NCI-H345 treated with DMSO at 0.1 percent for 48 hours (cell line): Measurements from ENCODE around the gene ZSCAN10.
"Not testable (repeated sequence)": the region's sequence is repeated elsewhere in the genome, so short reads cannot be mapped to it uniquely, and the experiment has no call there.

Experiments
- DNase-seq: peaks from one replicate; lab custom pipeline; 2025; ENCODE audit not compliant: unreplicated experiment; lab: John Stamatoyannopoulos, UW

Gene ZSCAN10

DNA sequence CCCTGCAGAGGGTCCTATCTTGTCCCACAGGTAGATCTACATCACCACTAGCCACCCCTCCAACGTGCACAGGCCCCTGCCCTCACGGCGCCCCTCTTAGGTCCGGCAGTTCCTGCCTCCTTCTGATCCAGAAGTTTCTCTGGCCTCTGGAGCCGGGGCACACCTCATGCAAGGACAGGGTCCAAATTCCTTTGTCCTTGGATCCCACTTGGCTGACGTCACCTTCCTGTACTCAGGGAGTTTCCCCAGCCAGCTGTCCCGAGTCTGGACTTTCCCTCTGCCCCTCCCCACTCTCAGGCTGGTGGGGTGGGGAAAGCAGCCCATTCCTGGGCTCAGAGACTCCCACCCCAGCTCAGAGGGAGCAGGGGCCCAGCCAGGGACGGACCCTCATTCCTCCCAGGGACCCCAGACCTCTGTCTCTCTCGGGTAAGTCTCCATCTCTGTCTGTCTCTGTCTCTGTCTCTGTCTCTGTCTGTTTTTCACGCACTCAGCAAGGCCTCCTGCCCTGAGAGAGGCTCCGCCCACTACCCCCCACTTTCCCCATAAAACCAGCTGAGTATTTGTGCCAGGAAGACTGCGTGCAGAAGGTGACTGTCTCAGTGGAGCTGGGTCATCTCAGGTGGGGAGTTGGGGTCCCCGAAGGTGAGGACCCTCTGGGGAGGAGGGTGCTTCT lies 33.9 kb downstream of the ZSCAN10 start, which contains the start of gene IL32:
TSS of gene IL32 (plus strand) at position 572 of the 673 bp plus-strand sequence. CDS start 172 bp downstream, outside the sequence.
- DNase-seq = no peak

DNA sequence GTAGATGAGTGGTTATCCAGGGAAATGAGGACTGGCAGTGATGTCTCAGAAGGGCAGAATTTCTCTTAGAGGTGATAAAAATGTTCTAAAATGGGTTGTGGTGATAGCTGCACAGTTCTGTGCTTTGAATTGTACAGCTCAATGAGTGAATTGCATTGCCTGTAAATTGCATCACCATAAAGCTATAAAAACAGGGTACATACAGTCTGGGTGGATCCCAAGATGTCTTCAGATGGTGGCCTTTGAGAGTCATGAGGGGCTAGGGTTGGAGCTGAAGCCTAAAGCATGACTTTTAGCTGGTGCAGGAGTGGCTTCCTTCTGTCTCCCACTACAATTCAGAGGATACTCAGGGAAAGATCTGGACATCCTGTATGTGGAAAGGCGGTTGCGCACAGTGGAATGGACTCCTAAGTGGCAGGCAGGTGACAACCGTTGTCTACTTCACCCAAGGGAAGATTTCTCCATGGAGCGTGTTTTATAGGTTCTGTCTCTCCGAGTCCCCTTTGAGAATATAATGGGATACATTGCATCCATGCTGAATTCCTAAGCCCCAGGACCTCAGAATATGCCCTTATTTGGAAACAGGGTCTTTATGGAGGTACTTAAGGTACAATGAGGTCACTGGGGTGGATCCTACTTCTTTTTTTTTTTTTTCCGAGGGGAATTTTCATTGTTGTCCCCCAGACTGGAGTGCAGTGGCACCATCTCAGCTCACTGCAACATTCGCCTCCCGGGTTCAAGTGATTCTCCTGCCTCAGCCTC lies 35.3 kb downstream of the ZSCAN10 start:
- DNase-seq = no peak

DNA sequence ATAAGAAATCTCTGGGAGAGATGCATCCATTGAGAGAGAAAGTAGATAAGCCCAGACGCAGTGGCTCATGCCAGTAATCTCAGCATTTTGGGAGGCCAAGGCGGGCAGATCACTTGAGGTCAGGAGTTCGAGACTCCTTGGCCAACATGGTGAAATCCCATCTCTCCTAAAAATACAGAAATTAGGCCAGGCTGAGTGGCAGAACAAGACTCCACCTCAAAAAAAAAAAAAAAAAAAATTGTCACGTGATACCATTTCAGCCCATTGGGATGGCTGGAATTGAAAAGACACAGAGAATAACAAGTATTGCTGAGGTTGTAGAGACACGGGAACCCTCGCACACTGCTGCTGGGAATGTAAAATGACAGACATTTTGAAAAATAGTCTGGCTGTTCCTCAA lies 36.5 kb downstream of the ZSCAN10 start:
- no peak for DNase-seq

DNA sequence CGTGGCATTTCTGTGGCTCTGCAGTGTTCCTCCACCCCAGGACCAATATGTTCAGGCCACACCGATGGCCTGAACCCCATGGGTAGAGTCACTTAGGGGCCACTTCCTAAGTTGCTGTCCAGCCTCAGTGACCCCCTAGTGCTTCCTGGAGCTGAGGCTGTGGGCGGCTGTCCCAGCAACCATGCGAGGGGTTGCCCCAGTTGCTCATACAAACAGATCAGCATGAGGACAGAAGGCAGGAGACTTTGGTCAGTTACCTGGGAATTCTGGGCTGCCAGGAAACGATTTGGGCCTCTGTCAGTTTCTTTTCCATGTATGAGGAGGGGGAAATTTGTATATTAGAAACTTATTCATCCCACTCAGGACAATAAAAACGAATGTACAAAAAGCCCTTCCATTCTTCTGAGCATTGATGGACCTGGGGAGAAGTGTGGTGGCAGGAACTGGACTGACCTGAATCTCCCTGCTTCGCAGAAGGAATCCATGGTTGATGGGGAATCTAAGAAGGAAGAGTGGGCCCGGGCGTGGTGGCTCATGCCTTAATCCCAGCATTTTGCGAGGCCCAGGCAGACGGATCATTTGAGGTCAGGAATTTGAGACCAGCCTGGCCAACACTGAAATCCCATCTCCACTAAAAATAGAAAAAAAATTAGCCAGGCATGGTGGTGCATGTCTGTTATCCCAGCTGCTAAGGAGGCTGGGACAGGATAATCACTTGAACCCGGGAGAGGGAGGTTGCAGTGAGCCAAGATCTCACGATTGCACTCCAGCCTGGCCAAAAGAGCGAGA lies 38.6 kb downstream of the ZSCAN10 start:
- no peak for DNase-seq

DNA sequence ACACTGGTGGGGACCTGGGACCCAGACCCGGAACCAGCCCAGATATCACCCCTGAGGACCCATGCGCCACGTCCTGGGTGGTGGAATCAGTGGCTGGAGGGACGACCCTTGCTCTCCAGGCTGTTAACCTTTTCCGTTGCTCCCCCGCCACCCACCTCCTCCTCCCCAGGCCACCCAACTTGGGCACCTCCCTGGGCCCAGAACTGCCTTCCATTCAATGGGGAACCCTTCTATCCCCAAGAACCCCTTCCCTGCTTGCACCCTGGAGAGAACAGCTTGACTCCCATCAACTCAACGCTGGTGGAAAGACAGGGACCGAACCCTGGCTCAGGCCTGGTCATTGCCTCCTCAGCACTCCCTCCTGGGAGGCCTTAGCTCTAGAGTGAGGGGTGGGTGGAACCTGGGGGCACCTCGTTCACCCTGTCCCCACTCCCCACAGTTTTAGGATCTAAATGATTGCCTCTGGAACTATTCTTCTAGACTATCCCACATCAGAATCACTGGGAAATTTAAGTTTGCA lies 39.3 kb downstream of the ZSCAN10 start:
- no peak for DNase-seq

DNA sequence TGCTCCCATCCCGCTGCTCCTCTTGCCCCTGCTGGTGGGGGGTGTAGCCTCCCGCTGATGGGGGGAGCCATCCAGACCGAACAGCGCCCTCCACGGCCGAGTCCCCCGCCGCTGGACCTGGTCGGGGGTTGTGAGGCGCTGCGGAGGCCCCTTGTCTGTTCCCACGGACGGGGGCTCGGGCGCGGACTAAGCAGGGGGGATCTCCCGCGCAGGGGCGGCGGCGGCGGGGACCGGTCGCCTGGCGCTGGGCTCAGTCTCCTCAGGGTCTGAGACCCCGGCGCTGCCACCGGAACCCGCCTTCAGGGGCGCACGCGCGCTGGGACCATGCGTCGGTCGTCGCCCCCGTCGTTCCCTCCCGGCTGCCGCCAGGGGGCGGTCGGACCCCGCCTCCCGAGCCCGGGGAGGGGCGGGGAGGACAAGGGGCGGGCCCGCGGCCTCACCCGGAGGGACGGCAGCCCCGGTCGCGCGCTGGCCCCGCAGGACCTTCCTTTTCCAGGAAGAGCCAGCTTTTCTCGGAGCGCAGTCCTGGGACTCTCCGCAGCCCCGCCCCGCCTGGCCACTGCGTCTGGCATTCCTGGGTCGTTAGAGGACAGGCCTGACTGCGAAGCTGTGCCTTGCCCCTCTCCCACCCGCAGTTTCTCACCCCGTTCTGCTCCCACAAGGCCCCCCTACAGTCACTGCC lies 39.9 kb downstream of the ZSCAN10 start:
- DNase-seq = peak; percentile 56

DNA sequence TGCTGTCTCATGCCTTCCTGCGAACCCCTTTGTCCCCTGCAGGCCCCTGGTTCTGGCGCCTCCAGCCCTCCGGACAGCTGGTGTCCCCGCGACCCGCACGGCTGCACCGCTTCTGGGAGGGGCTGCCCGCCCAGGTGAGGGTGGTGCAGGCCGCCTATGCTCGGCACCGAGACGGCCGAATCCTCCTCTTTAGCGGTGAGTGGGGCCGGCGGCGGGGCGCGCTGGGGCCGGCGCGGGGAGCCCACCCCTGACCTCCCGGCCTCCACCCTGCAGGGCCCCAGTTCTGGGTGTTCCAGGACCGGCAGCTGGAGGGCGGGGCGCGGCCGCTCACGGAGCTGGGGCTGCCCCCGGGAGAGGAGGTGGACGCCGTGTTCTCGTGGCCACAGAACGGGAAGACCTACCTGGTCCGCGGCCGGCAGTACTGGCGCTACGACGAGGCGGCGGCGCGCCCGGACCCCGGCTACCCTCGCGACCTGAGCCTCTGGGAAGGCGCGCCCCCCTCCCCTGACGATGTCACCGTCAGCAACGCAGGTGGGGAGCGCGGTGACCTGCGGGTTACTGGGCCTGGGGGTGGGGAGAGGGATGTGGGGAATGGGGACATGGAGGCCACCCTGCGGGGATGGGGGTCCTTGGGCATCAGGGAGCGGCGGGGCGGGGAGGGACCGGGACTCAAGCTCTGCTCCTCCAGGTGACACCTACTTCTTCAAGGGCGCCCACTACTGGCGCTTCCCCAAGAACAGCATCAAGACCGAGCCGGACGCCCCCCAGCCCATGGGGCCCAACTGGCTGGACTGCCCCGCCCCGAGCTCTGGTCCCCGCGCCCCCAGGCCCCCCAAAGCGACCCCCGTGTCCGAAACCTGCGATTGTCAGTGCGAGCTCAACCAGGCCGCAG lies 40.7 kb downstream of the ZSCAN10 start:
- DNase-seq = no peak

DNA sequence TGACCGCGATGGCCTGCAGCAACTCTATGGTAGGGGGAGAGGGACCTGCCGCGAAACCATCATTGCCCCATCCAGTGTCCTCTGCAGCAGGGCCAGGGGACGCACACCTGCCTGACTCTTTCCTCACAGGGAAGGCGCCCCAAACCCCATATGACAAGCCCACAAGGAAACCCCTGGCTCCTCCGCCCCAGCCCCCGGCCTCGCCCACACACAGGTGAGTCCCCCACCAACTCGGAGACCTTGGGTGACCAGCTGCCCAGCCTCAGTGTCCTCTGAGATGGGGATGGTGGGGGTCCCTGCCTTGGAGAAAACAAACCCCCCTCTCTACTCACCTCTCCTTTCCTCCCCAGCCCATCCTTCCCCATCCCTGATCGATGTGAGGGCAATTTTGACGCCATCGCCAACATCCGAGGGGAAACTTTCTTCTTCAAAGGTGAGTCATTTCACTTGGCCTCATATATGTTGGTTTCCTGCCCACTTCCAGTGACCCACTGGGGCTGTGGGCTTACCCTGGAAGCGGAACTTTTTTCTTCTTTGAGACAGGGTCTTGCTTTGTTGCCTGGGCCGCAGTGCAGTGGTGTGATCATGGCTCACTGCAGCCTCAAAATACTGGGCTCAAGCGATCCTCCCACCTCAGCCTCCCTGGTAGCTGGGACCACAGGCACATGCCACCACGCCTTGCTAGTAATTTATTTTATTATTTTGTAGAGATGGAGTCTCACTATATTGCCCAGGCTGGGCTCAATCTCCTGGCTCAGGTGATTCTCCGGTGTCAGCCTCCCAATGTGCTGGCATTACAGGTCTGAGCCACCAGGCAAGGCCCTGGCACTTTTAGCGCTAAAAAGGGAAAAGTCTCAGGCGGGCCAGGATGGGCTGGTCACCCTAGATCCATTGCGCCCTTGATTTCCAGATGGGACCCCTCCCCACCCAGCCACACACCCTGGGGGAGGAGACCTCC lies 41.6 kb downstream of the ZSCAN10 start:
- DNase-seq = no peak

DNA sequence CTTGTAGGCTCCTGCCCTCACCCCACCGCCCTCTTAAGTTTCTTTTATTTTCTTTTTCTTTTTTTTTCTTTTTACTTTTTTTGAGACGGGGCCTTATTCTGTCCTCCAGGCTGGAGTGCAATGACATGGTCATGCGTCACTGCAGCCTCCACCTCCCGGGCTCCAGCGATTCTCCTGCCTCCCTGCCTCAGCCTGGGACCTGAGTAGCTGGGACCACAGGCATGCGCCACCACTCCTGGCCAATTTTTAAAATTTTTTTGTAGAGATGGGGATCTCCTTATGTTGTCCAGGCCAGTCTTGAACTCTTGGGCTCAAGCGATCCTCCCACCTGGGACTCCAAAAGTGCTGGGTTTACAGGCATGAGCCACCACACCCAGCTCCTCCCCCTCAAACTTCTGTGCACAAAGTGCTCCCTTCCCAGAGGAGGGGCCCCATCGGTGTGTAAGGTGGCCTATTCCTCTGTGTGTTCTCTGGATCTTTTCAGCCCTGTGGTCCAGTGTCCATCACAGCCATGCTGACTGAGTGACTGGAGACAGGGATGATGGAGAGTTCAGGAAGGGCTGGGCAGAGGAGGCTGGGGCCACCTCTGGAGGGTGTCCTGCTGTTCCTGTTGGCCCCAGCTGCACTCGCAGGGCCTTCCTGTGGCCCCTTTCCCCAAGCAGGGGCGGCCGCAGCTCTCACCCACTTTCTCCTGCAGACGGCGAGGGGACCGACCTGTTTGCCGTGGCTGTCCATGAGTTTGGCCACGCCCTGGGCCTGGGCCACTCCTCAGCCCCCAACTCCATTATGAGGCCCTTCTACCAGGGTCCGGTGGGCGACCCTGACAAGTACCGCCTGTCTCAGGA lies 42.5 kb downstream of the ZSCAN10 start:
- DNase-seq = no peak

DNA sequence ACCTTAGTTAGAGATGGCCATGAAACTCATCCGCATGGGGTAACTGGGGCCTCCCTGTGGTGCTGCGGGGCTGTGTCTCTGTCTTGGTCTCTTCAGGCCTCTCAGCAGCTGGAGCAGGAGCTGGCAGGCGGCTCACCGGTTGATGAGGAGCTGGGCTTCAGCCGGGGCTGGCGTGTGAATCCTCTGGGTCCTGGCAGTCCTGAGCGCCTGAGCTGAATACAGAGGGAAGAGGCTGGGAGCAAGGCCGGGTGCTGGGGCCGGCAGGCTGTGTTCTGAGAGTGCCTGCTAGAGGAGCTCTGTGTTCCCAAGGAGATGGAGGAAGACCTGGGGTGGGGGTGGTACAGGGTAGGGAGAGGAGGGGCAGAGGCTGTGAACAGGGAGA lies 43.4 kb downstream of the ZSCAN10 start:
- DNase-seq = not testable (repeated sequence)

DNA sequence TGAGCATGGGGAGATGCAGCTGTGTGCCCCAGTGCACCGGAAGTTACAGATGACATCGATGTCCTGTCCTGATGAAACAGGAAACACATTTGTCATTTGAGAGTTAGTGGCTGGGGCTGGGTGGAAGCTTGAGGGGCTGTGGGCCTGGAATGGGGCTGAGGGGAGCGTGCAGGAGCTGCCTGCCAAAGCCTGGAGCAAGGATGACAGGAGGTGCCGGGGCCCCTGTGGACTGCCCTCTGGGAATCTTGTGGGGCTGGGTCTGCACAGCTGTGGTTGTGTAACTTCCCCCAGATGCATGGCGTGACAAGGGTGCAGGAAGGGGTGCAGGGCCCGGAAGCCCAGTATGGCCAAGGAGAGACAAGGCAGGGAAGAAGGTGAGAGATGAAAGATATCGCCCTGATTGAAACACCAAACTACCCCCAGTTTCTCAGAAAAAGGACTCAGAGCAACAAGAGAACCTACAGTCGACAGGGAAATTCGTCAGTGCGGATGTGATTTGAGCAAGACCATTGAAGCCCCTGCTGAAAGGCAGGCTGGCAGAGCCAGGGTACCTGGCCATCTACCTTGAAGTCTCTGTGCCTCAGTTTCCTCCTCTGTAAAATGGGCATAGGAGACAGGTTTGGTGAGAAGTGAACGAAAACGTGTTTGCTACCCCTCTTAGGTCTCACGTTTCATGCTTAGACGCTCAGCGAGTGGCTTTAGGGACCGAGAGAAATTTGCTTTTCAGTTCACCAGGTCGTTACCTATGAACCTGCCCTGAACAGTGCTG lies 43.9 kb downstream of the ZSCAN10 start:
- no peak for DNase-seq

DNA sequence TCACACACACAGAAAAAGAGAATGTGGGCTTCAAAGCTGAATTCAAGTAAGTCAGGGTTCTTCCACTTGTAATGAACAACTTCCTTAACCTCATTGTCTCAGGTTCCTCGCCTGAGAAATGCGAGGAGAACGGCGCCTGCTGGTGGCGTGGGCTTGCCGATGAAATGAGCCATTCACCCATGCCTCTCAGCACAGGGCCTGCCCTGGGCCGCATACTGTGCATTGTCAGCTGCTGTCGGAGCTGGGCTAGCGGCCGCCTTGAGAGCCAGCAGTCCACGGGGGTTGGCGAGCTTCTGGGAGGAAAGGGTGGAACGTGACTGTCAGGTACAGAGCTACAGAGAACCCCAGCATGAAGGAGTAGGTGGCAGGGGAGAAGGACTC lies 45.8 kb downstream of the ZSCAN10 start:
- not testable (repeated sequence) for DNase-seq

DNA sequence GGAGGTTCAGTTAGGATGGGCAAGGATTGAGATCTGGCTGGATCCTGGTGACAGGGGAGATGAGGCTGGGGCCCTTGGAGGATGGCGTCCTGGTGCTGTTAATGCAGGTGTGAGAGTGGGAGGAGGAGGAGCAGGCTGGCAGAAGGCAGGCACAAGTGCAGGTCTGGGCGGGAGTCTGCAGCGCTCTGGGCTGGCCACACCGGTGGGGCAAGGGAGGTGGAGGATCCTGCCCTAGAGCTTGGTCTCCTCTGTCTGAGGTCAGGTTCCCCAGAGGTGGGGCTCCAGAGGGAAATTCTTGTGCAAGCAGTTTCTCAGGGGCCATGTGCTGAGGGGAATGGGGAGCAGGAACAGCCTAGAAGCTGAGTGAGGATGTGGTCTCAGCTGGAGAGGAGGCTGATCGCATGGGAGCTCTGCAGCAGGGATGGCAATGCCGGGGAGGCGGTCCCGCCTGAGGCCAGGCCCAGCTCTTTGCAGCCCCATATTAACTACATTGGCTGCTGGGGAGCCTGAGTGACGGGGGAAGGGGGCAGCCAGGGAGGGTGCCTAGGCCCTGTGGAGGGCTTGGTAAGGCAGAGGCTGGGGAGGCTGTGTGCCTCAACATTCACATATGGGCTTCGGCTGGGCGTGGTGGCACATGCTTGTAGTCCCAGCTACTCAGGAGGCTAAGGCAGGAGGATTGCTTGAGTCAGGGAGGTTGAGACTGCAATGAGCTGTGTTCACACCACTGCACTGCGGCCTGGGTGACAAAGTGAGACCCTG lies 46.3 kb downstream of the ZSCAN10 start:
- DNase-seq = not testable (repeated sequence)

DNA sequence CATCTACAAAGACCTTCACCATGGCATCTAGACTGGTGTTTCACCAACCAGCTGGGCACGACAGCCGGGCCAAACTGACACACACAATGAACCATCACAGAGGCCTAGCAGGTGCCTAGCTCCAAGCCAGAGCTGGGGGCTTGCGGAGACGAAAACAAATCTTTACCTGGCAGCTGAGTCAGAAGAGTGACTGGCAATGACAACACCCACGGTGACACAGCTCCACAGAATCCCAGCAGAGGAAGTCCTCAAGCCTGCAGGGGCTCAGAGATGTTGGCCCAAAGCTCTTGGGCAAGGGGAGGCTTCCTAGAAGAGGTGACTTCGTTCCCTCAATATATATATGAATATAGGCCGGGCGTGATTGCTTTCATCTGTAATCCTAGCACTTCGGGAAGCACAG lies 47.6 kb downstream of the ZSCAN10 start:
- no peak for DNase-seq

DNA sequence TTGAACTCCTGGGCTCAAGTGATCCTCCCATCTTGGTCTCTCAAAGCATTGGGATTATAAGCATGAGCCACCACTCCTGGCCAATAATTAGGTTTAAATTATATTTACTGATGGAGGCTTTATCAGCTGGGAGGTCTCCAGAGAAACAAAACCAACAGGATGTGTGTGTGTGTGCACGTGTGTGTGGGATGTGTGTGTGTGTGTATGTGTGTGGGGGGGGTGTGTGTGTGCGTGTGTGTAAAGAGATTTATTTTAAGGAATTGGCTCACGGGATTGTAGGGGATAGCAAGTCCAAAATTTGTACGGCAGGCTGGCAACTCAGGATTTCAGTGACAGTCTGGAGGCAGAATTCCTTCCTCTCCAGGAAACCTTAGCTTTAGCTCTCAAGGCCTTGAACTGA lies 48.1 kb downstream of the ZSCAN10 start:
- DNase-seq = no peak

DNA sequence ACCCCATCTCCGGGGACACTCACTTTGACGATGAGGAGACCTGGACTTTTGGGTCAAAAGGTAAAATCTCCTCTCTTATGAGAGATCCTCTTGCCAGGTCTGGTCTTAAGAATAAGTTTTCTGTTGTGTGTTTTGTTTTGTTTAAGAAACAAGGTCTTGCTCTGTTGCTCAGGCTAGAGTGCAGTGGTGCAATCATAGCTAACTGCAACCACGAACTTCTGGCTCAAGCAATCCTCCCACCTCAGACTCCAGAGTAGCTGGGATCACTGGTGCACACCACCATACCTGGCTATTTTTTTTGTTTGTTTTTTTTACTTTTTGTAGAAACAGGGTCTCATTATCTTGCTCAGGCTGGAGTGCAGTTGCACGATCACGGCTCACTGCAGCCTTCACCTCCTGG lies 48.6 kb downstream of the ZSCAN10 start:
- no peak for DNase-seq
